CD4-positive, alpha-beta T cell treated with Interleukin-6 at 100 ng/mL for 8 hours (primary cell): ENCODE results near the gene NCAM1.

Source experiments
- DNase-seq: peaks from one replicate; pipeline ENCODE4 v3.0.0-alpha.2; 2020; ENCODE audit warnings: mixed read lengths, low spot score

The NCAM1 gene

GRCh38 chr11:113314389-113315301 is 353.4 kb downstream of the NCAM1 start, which contains the start of gene TTC12:
TTC12 (plus strand) TSS chr11:113314583; CDS start chr11:113316258, 1,675 bp downstream.
- DNase-seq: peak; percentile 90

GRCh38 chr11:113315811-113316210 is 354.6 kb downstream of the NCAM1 start:
- no peak for DNase-seq

GRCh38 chr11:113316256-113316655 is 355.0 kb downstream of the NCAM1 start:
- no peak for DNase-seq

GRCh38 chr11:113317339-113317738 is 356.1 kb downstream of the NCAM1 start:
- DNase-seq: no peak

GRCh38 chr11:113319085-113319484 is 357.9 kb downstream of the NCAM1 start:
- DNase-seq: no peak

- DNase-seq: no peak
Observed at GRCh38 chr11:113322158-113322557, 360.9 kb downstream of the NCAM1 start.

- no peak for DNase-seq
Observed at GRCh38 chr11:113324250-113324649, 363.0 kb downstream of the NCAM1 start.
